Pancreas (tissue), 10 donors: ENCODE results near the gene CNKSR3. TPM values are rescaled to one million over a fixed set of nuclear protein-coding genes. Genes with fewer than 3 reads are reported as not detected.
A peak's percentile ranks its signal among the peaks of the same experiment; 100 is the strongest.

Experiments used
- ATAC-seq, 4 donors: fragments of 200-7000 bp; cut with Tn5 transposase; one replicate each; pipeline versions ENCODE4 v1.8.0 to v1.9.1; 2020; ENCODE audit warnings: mild to moderate bottlenecking in 4 of 4, moderate library complexity in 4 of 4
- DNase-seq, 6 donors: peaks; one replicate each; pipeline ENCODE4 v3.0.0-alpha.2; 2020
- FAIRE-seq: peaks from 2 replicates; lab custom pipeline; 2012; peaks lifted over from hg19 to GRCh38; lab: Jason Lieb, UNC
- H3K27ac ChIP-seq, 4 donors: fragments of 200-600 bp; sonication (generic); 1 replicate in 3 of 4; 2 replicates in 1 of 4; pipeline versions ENCODE4 v1.5.0 to v1.8.0; 2020
- H3K27me3 ChIP-seq, 4 donors: fragments of 200-600 bp; one replicate each; pipeline ENCODE4 v1.8.0; 2021
- H3K36me3 ChIP-seq, 3 donors: fragments of 200-600 bp; sonication (generic) in 1 of 3; one replicate each; pipeline versions ENCODE4 v1.5.0 to v1.8.0; 2020 to 2021
- H3K4me1 ChIP-seq, 3 donors: fragments of 200-600 bp; one replicate each; pipeline ENCODE4 v1.8.0; 2021
- H3K4me3 ChIP-seq, 4 donors: fragments of 200-600 bp; sonication (generic) in 2 of 4; one replicate each; pipeline versions ENCODE4 v1.5.0 to v1.8.0; 2020 to 2021
- H3K9me3 ChIP-seq, 4 donors: fragments of 200-600 bp; one replicate each; pipeline ENCODE4 v1.8.0; 2021
- WGBS, 2 donors: extraction: QIAGEN DNeasy Blood & Tissue Kit; methylation state at CpG; one replicate each; pipeline ENCODE4 v1.1.7; 2013; 5-methylcytosine and 5-hydroxymethylcytosine counted together
- intact Hi-C, 3 donors: fragments of 100-400 bp; cut with DNase I; formaldehyde crosslinking; loops; one replicate each; pipeline versions ENCODE4 v1.11.1 to v1.14.2; 2022
- polyA plus RNA-seq, 2 donors: library from polyadenylated mRNA; stranded (reverse); fragments of 200-250 nt; gene quantifications; one replicate each; pipeline ENCODE4 v1.2.3, GENCODE V29; 2013
- total RNA-seq, 6 donors: library from RNA; stranded (reverse); fragmentation: NEBNext Ultra II Directional in 4 of 6; extraction: Animal tissue kit (Norgen Biotek cat#: 25700) in 4 of 6; gene quantifications; one replicate each; pipeline versions ENCODE4 v1.2.1 to v1.2.4, GENCODE V29; 2021 to 2023
- TF ChIP-seq, protein P1 (sequence below), 4 donors: fragments of 200-600 bp; sonication (generic) in 3 of 4; IDR thresholded peaks; one replicate each; pipeline versions ENCODE4 v1.5.0 to v1.8.0; 2021; ENCODE audit warnings: antibody characterized with exemption in 4 of 4
- donor health status: healthy with polysubstance abuse.
- donor health status: DM: no; HTN: no; CAD: no; lungs with moderate emphysema.
- donor health status: DM: no; HTN: no; CAD: no.
- donor health status: control.
- donor health status: control.
- donor health status: Bipolar disorder and iron deficiency.
- donor health status: DM: yes; HTN: yes; CAD: no.
- donor health status: DM: no; HTN: no; CAD: no.
- donor health status: DM: no; HTN: no; CAD: no.
- donor health status: DM: yes; HTN: yes; CAD: no.

CNKSR3 gene
- total and polyA plus RNA-seq, 8 donors = 7.6 to 24.2 (median 18.6) TPM

DNA sequence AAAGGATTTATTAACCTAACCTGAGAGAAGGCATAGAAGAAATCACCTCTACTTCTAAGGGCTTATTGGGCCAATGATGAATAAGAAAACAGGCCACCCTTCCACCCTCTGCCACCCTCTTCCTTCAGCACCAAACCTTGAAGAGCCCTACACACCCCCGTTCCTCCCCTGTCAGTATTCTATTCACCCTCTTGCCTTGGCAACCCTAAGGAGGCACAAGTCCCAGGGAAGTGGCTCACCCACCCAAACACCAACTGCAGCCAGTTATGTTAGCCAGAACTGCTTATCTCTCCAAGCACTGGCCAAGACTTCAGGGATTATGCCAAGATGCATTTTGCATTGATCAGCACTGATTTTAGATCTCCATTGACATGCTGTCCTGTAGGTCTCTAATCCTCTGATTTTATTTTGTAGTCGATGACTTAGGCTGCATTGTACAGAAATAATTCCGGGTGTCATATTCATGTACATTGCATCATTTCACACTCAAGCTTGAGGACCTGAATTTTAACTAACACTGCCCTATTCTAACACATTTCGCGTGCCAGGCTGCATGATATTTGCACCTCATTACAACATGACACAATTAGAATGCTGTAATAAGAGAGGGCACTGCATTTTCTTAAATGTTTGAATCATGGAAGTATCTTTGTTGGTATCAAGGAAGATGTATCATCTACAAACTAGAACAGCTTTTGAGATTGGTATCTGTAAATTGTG is 15.7 kb downstream of the CNKSR3 start:
- no peak overlapping the region for H3K4me3 ChIP-seq
- no peak for FAIRE-seq
- TF ChIP-seq, protein P1, sequence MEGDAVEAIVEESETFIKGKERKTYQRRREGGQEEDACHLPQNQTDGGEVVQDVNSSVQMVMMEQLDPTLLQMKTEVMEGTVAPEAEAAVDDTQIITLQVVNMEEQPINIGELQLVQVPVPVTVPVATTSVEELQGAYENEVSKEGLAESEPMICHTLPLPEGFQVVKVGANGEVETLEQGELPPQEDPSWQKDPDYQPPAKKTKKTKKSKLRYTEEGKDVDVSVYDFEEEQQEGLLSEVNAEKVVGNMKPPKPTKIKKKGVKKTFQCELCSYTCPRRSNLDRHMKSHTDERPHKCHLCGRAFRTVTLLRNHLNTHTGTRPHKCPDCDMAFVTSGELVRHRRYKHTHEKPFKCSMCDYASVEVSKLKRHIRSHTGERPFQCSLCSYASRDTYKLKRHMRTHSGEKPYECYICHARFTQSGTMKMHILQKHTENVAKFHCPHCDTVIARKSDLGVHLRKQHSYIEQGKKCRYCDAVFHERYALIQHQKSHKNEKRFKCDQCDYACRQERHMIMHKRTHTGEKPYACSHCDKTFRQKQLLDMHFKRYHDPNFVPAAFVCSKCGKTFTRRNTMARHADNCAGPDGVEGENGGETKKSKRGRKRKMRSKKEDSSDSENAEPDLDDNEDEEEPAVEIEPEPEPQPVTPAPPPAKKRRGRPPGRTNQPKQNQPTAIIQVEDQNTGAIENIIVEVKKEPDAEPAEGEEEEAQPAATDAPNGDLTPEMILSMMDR (IDR thresholded peaks at IDR 0.05) = no peak

DNA sequence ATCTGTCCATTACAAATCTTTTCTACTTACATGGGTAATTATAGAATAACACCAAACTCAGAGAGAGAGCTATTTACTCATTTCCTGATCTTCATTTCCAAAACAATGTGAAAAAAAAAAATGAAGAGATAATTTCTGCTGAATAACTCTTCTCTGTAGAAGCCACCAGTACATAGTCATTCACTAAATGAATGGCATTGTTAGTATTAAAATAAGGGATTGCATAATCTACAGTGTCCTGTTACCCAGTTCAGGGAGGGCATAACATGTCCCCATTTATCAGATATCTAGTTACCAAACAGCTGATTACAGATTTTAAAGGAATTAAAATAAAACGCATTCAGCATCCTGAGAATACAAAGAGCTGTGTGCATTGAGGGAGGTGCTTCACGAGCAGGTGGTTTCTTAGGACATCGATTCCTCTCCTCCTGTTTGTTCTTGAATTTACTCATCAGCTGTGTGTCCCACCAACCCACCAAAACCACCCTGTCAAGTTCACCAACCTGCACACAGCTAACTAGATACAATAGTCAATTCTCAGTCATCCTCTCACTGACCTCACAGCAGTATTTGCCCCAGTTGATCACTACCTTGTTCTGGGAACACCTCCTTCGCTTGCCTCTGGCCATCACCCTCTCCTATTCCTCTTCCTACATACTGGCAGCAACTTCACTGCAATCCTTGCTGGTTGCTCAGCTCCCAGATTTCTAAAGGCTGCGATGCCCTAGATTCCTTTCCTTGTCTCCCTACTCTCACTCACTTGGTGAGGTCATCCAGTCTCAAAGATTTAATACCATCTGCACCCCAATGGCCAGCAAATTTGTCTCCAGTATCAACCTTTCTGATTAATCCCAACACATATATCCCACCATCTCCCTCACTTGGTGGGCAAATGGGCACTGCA is 18.7 kb downstream of the CNKSR3 start:
- DNase-seq (no peak), ATAC-seq (peak in 3 of 4 donors; percentile 38 to 59 (median 41)), FAIRE-seq (no peak)
- TF ChIP-seq, protein P1 (IDR thresholded peaks at IDR 0.05) = no peak
- Histone ChIP-seq H3K27me3 (no peaks in the 10 kb centered on the region), H3K4me1 (peaks cover 11 to 19% (median 11%) of the 10 kb centered on the region in 3 donors), H3K9me3 (no peaks in the 10 kb centered on the region), H3K27ac (no peak overlapping the region), H3K36me3 (no peaks in the 10 kb centered on the region), H3K4me3 (no peak overlapping the region)
- 53 to 63% methylated on average over 5 of the region's 5 CpGs for WGBS, 2 donors
- intact Hi-C loops = no loop called here

More for the DNA sequence above, 15.7 kb downstream of the CNKSR3 start:
- Histone ChIP-seq H3K36me3 (no peaks in the 10 kb centered on the region), H3K27ac (no peak overlapping the region), H3K27me3 (no peaks in the 10 kb centered on the region), H3K9me3 (no peaks in the 10 kb centered on the region), H3K4me1 (peaks cover 4 to 9% (median 7%) of the 10 kb centered on the region in 3 donors)
- intact Hi-C loops = no loop called here
- DNase-seq = no peak
- 64 to 79% methylated on average over 5 of the region's 5 CpGs for WGBS, 2 donors
- ATAC-seq = peak in 2 of 4 donors; percentile 28 to 40

DNA sequence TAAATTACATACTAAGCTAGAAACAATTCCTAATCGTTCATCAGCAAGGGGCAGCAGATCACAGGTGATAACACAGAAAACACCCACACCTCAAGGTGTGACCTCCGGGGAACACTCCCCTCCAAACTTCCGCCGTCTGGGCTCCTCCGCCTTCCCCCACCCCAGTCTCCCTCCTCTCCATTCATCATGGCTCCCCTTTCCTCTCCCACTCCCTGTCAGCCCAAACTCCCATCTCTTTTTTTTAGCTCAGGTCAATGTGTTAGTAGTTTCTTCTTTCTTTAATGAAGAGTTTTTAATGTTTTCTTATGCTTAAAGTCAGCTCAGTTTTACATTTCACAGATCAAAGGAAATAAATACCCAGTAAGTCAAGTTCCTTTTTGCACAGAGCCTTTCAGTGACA is 20.7 kb downstream of the CNKSR3 start:
- FAIRE-seq (no peak), DNase-seq (no peak), ATAC-seq (no peak)
- no peaks in the 10 kb centered on the region for H3K9me3 ChIP-seq
- peaks cover 11 to 22% (median 20%) of the 10 kb centered on the region in 3 donors for H3K4me1 ChIP-seq
- no peaks in the 10 kb centered on the region for H3K36me3 ChIP-seq
- H3K27ac ChIP-seq = no peak overlapping the region
- H3K27me3 ChIP-seq = no peaks in the 10 kb centered on the region
- intact Hi-C loops = no loop called here
- H3K4me3 ChIP-seq = no peak overlapping the region
- TF ChIP-seq, protein P1 (IDR thresholded peaks at IDR 0.05) = no peak
- WGBS, 2 donors = 87% methylated on average over 5 of the region's 5 CpGs

DNA sequence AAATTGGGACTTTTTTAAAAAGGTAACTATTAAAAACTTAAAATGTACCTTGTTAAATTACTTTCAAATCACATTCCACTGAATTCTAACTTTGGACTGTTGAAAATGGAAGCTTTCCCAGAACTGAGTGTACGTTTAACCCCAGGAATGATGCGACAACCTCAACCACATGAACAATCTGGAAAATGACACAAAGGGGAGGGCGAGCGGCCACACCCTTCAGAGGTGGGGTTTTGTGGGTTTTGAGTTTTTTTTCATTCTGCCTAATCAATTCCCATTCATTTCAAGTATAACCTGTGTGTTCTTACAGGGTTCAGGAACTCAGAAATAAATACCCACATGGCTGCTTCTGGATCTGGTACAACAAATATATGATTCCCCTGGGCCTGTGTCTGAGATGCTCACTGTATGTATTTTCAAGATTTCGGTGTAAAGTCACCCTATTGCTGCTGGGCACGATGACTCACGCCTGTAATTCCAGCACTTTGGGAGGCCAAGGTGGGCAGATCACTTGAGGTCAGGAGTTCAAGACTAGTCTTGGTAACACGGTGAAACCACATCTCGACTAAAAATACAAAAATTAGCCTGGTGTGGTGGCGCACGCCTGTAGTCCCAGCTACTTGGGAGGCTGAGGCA is 21.6 kb downstream of the CNKSR3 start:
- intact Hi-C loops = no loop called here
- Histone ChIP-seq H3K4me1 (peaks cover 11 to 22% (median 22%) of the 10 kb centered on the region in 3 donors), H3K4me3 (no peak overlapping the region), H3K27ac (peak overlapping the region in 1 of 4 donors; percentile 2), H3K9me3 (no peaks in the 10 kb centered on the region), H3K27me3 (no peaks in the 10 kb centered on the region), H3K36me3 (no peaks in the 10 kb centered on the region)
- FAIRE-seq (no peak), DNase-seq (no peak), ATAC-seq (peak in 1 of 4 donors; percentile 29)
- TF ChIP-seq, protein P1 (IDR thresholded peaks at IDR 0.05) = no peak
- whole genome bisulfite sequencing, 2 donors = 81 to 85% methylated on average over 11 of the region's 11 CpGs
